Measurements from ENCODE around the gene FAM78B.
A peak's percentile ranks its signal among the peaks of the same experiment; 100 is the strongest.

FAM78B gene, protein sequence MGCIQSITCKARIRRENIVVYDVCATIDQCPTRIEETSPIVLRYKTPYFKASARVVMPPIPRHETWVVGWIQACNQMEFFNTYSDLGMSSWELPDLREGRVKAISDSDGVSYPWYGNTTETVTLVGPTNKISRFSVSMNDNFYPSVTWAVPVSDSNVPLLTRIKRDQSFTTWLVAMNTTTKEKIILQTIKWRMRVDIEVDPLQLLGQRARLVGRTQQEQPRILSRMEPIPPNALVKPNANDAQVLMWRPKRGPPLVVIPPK

DNA sequence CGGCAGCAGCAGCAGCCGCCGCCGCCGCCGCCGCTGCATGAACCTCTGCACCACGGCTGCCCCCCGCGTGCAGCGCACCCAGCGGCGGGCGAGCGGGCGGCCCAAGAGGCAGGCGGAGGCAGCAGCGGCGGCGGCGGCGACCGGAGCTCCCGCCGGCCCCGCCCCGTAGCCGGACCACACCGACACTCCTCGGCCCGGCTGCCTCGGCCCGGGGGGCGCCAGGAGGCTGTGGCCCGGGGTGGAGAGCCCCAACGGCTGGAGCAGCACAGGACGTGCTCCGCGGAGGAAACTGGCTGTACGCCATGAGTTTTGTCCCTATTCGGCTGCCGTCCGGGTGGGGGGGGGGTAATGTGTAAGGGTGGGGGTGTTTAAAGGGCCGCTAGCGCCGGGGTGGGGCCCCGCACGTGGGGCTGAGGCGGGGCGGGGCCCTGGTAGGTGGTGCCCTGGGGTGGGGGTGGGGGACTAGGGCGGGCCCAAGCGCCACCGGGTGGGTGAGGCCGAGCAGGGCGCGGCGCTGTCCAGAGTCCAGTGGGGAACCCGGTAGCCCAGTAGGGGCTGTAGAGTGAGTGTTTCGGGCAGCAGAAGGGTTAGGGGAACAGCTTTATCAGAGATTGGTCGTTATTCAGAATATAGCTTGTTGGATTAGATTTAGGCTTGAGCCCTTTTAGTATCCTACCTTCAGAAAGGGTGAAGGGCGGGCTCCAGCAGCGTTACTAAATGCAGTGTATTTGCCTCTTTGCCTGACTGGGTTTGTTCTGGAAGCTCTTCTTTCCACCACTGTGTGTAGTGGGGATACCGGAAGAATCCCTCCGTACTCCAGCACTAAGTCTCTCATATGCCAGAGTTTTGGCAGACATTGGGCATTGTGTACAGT lies at the start of gene FAM78B:
Gene FAM78B (minus strand): TSS at position 304 of the 874 bp plus-strand sequence. CDS start 753 bp downstream, outside the sequence.
- TF ChIP-seq, protein P1, sequence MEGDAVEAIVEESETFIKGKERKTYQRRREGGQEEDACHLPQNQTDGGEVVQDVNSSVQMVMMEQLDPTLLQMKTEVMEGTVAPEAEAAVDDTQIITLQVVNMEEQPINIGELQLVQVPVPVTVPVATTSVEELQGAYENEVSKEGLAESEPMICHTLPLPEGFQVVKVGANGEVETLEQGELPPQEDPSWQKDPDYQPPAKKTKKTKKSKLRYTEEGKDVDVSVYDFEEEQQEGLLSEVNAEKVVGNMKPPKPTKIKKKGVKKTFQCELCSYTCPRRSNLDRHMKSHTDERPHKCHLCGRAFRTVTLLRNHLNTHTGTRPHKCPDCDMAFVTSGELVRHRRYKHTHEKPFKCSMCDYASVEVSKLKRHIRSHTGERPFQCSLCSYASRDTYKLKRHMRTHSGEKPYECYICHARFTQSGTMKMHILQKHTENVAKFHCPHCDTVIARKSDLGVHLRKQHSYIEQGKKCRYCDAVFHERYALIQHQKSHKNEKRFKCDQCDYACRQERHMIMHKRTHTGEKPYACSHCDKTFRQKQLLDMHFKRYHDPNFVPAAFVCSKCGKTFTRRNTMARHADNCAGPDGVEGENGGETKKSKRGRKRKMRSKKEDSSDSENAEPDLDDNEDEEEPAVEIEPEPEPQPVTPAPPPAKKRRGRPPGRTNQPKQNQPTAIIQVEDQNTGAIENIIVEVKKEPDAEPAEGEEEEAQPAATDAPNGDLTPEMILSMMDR (IDR thresholded peaks at IDR 0.05; ENCODE audit: low read depth, low read length, missing control alignments): peak; percentile 14
- H3K4me3 ChIP-seq (ENCODE audit: low read depth, low read length): peak within 1 kb of the TSS; percentile 70
- DNase-seq (ENCODE audit: low read depth): peak; percentile 65

DNA sequence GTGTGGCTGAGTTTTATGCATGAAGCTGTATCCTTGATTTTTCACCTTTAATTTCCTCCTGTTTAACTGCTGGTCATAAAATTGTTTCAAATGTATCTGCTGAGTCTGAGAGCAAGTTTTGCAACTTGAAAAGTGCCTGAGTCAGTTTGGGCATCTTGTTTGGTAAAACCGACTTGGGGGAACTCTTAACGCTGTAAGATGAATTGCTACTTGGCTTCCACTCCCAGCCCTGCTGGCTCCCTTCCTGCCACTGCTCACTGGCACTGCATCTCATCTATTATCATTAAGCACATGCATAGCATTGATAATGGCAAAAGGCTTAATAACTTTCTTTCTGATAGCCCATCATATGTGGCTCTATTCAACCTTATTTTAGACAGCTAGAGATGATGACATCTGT lies 35.7 kb upstream of the FAM78B start:
- TF ChIP-seq, protein P1 (IDR thresholded peaks at IDR 0.05; ENCODE audit: low read depth, low read length, missing control alignments): no peak
- no peak for DNase-seq (ENCODE audit: low read depth)
- no peak overlapping the region for H3K4me3 ChIP-seq (ENCODE audit: low read depth, low read length)

DNA sequence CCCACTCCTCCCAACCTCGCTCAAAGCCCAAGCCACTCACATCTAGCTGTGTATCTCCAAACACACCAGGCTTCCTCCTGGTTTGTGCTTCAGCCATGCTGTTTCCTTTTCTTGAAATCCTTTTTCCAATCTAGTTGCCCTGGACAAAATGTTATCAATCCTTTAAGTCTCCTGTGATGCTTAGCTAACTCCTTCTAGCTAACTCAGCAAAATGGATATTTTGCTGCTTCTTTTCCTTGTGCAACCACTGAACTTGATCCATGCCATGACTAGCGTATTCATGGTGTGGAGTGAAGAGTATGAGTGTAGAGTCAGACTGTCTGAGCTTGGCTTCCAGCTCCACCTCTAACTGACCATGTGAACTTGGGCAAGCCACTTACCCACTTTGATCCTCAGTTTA lies 33.9 kb upstream of the FAM78B start:
- TF ChIP-seq, protein P1 (IDR thresholded peaks at IDR 0.05; ENCODE audit: low read depth, low read length, missing control alignments): no peak
- DNase-seq (ENCODE audit: low read depth): no peak
- no peak overlapping the region for H3K4me3 ChIP-seq (ENCODE audit: low read depth, low read length)

DNA sequence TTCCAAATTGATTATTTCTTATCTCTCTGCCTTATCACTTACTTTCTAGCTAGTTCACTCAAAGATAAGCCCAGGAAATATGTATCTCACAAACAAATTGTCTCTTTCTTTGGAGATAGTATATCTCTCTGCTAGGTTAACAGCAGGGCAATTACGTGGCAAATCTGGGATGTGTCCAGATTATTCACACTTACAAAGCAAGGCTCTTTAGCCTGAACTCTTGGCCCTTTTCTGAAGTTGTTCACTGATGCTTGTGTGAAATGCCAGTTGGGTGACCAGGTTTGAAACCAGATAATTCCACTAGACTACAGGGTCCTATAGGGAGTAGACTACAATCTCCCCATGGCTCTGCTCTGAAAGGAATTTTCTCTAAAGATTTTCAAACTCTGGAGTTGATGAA lies 30.8 kb upstream of the FAM78B start:
- TF ChIP-seq, protein P1 (IDR thresholded peaks at IDR 0.05; ENCODE audit: low read depth, low read length, missing control alignments): no peak
- no peak overlapping the region for H3K4me3 ChIP-seq (ENCODE audit: low read depth, low read length)
- DNase-seq (ENCODE audit: low read depth): no peak

DNA sequence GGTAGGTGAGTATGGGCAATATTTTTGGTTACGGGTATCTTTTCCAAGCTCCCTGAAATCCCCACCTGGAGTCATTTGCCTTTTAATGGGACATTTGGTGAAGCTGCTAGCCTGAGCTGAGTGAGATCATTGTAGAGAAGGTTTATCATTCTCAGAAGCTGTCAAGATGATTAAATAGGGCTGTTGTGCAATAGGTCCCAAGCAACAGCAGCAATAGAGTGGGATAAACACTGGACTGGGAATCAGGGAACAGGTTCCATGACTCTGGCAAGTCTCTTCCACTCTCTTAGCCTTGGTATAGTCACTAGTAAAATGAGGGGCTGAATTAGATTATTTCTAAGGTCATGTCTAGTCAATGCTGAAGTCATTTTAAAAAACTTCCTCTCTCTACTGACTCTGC lies 30.3 kb upstream of the FAM78B start:
- DNase-seq (ENCODE audit: low read depth): no peak
- TF ChIP-seq, protein P1 (IDR thresholded peaks at IDR 0.05; ENCODE audit: low read depth, low read length, missing control alignments): no peak
- H3K4me3 ChIP-seq (ENCODE audit: low read depth, low read length): no peak overlapping the region

DNA sequence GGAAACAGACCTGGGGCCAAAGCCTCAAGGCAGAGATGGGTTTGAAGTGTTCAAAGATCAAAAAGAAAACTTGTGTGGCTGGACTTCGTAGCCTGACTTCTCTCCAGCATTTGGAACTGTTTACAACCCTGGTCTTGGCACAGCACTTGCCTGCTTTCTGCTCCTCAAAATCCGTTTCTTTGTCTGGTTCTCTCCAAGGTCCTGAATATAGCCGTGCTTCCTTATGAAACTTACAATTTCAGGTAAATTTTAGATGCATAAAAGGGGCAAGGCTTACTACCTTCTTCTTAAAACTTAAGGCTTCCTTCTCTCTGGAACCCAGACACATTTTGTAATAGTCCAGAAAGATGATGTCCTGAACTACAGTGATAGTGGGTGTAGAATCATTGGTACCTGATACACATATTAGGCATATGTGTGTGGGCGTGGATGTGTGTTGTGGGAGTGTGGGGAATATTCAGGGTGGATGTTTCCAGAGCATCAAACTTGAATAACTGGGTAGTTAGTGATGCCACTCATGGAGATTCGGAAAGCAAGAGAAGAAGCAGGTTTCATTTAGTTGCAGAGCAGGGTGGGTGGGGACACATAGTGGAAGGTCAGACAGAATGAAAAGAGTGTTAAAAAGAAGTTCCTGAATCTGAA lies 26.4 kb upstream of the FAM78B start:
- no peak overlapping the region for H3K4me3 ChIP-seq (ENCODE audit: low read depth, low read length)
- TF ChIP-seq, protein P1 (IDR thresholded peaks at IDR 0.05; ENCODE audit: low read depth, low read length, missing control alignments): no peak
- no peak for DNase-seq (ENCODE audit: low read depth)

Measured in GM12864 (cell line).